Stimulated activated CD4-positive, alpha-beta T cell treated with anti-CD3 and anti-CD28 coated beads, Interleukin-2, amount 100 ng/mL, for 48 hours (primary cell): ENCODE results near the gene OSBP2.
"Not testable (repeated sequence)": the region's sequence is repeated elsewhere in the genome, so short reads cannot be mapped to it uniquely, and the experiment has no call there.

Experiments used
- DNase-seq, 2 donors: peaks; one replicate each; pipeline ENCODE4 v3.0.0-alpha.2; 2020

The OSBP2 gene

DNA sequence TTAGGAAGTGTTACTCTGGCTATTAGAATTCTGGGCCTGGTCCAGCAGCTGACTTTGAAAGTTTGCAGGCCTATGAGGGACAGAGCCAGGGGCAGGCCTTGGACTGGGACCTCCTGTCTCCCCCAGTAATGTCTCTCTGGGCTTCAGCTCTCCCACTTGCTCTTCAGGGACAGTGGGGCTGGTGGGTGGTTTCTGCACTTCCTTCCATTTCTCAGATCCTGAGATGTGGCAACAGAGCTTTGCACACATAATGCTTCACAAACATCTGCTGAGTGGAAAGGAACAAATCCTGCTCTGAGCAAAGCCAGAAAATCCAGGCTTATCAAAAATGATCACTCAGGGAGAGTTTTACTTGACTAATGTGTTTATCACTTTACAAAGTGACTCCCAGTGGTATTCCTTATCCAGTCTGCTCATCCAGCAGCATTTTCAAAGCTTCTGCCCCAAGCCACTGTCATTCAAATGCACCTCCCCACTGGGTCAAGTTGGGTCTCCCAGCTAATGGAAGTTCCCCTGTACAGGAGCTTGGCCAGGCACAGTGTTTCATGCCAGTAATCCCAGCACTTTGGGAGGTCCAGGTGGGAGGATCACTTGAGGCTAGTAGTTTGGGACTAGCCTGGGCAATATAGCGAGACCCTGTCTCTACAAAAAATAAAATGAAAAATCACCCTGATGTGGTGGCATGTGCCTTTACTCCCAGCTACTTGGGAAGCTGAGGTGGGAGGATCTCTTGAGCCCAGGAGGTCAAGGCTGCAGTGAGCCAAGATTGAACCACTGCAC is 13.5 kb upstream of the OSBP2 start:
- no peak for DNase-seq

DNA sequence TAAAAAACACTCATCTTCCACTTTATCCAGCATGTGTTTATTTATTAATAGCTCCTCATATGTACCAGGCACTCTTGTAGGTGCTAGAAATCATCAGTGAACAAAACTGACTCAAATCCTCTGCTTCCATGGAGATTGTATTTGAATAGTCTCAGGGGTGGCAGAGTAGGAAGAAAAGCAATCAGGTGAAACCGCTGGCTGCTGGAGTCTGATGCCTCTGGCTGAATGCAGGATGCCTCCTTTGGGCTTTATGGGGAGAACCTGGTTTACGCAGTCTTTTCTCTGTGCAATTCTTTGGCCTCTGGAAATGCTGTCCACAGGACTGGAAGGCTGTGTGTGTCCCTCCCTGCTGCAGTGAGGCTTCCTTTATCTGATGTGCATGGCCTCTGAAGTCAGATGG is 12.8 kb upstream of the OSBP2 start:
- DNase-seq, result no peak

DNA sequence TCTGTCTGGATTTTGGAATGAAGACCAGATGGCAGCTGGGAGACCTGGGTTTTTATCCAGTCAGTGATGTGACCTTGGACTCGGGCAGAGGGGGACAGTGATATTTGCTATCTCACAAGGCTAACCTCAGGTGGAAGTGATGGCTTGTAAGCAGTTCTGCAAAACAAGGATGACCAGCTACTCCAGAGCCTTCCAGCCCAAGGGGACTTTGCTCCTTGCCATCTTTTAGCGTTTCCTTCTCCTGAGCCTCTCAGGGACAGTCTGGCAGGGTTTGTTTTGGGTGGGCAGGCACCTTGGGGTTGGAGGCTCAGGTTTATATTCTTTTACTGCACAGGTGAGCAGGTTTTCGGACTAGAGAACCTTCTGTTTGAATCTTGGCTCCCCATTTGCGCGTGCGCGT is 9.5 kb upstream of the OSBP2 start:
- no peak for DNase-seq

DNA sequence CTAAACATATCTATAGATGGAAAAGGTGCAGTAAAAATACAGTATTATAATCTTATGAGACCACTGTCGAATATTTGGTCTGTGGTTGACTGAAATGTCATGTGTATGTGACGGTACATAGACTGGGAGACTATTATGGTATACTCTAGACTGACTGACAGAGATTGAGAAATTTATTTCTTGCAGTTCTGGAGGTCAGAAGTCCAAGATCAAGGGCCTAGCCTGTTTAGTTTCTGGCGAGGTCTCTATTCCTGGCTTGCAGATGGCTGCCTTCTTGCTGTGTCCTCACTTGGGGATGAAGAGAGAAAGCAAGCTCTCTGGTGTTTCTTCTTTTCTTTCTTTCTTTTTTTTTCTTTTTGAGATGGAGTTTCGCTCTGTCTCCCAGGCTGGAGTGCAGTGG is 7.3 kb upstream of the OSBP2 start:
- no peak for DNase-seq

GRCh38 chr22:30689622-30690021 is 5.1 kb upstream of the OSBP2 start:
- no peak for DNase-seq

DNA sequence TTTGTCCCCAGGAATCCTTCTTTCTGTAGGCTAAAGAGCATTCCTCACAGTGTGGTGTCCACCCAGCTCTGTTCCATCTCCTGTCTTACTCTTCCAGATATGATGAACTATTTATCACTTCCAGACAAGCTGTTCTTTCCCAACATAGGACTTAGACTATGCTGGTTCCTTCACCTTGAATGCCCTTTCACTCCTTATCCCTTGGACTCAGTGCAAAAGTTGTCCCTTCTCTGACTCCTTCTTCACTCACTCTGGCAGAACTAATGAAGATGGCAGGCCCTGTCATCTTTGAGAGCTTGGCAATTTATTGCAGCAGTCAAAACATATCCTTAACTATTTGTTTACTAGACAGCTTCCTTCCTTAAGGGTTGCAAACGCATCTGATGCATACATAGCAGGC is 3.5 kb upstream of the OSBP2 start:
- DNase-seq, result no peak

GRCh38 chr22:30694171-30694639 is 469 bp upstream of the OSBP2 start:
- DNase-seq, result peak; percentile 23 to 53

- DNase-seq, result no peak
Observed at GRCh38 chr22:30695351-30695851, 727 bp downstream of the OSBP2 start.

GRCh38 chr22:30695871-30696655 is 1.4 kb downstream of the OSBP2 start:
- no peak for DNase-seq

DNA sequence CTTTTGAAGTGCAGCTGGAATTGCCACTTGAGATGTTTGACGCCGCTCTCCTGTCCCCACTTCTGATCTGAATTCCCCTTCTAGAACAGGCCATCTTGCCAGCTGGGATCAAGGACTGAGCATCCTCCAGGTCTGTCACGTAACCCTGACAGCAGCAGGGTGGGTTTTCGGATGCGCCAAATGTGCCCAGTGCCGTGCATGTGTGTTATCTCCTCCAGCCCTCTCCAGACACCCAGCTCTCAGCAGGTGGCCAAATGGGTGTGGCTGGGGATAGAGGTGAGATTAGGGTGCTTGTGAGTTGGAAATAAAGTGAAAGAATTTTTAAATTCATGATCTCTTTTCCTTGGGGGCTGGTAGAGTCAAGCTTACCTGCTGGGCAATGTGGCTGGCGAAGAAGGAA is 3.3 kb downstream of the OSBP2 start:
- DNase-seq, result no peak

DNA sequence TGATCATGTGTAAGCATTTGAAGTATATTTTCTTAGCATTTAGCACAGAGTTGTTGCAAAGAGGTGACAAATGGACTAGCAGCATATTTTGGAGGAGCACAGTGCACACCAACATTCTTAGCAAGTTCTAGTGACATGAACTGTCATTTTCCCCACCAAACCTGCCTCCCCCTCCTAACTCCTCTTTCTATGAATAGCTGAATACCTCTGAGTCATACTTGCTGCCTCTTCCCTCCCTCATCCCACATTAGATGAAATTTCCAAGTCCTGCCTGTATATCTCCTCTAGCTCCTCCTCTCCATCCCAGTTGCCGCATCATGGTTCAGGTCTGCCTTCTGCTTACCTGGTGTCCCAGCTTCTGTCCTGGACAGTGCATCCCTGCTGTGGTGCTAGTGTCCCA is 7.2 kb downstream of the OSBP2 start:
- no peak for DNase-seq

GRCh38 chr22:30702856-30703255 is 8.2 kb downstream of the OSBP2 start:
- DNase-seq, result no peak

DNA sequence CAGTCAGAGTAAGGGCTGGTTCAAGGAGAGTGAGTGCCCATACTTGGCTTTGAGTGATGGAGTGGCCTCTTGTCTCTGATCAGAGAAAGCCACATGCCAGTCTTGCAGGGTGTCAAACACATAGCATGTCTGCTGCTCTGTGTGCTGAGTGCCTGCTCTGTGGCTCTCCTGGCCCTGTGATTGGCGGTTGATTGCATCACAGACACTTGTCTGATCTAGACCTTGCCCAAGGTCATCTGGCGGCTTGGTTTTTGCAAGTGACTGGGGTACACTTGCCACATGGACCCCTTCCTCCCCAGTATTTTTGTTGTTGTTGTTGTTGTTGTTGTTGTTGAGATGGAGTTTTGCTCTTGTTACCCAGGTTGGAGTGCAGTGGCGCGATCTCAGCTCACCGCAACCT is 10.3 kb downstream of the OSBP2 start:
- no peak for DNase-seq

- no peak for DNase-seq
Observed at GRCh38 chr22:30705710-30706651, 11.3 kb downstream of the OSBP2 start.

DNA sequence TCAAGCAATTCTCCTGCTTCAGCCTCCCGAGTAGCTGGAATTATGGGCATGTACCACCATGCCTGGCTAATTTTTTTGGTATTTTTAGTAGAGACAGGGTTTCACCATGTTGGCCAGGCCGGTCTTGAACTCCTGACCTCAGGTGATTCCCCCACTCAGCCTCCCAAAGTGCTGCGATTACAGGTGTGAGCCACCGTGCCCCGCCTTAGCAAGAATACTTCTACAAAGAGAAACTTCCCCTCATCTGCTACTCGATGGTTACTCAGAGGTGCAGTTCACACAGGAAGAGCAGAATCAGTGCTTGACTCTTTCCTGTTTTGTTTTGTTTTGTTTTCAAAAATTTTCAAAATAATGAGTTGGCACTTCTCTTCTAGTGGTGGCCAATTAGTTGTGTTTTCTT is 15.3 kb downstream of the OSBP2 start:
- not testable (repeated sequence) for DNase-seq

DNA sequence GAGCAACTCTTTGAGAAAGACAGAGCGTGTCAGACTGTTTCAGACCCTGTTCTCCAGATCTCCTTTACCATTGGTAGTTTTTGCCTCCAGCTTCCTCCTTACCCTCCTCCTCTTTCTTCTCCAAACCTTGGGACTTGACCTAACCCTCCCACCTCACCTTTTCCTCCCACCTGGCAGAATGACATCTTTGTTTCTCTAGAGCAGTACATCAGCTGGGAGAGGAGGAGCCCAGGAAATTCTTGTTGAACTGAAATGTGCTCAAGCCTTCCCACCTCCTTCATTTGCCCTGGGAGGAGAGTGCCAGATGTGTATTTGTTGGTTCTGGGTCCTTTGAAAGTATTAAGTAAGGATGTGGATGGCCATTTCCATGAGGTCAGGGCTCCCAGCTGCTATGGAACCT is 17.4 kb downstream of the OSBP2 start:
- DNase-seq, result no peak

- no peak for DNase-seq
Observed at GRCh38 chr22:30714062-30714461, 19.4 kb downstream of the OSBP2 start.

DNA sequence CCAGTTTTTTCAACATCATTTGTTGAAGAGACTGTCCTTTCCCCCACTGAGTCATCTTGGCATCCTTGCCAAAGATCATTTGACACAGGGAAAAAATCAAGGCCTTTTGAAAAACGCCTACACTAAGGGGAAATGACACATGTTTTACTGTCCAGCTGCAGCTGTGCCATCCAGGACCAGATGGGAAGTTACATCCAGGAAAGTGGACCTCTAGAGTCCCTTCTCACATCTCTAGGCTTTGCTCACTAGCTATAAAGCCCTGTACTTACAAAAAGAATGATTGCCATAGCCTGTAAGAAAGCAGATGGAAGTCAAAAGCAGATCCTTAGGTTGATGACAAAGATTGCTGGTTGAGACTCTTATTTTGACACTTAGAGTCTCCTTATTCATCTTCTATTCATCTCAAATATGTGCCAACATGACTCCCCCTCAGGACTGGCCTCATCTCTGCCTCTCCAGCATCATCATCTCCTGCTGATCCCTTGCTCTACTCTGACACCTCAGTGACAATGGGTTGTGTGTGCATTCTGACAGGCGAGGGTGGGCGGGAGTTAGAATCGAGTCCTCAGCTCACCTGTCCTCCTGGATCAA is 22.8 kb downstream of the OSBP2 start:
- DNase-seq, result no peak

GRCh38 chr22:30717952-30718351 is 23.3 kb downstream of the OSBP2 start:
- no peak for DNase-seq

DNA sequence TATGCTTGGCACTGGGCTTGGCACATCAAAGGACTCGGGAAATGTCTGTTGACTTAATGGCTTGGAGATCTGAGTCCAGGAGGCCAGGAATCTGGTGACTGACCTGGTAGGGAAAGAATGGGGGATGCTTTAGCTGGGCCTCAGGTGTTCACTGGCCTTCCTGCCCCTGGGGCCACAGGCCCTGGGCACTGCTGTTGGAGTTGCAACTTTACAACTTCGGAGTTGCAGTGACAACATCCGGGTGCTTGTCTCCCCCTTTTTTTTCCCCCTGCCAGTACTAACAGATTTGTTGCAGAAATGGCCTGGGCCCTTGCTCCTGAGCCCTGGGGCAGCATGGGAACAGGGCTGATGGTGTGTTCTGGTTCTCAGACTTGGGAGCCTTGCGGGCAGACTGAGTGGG is 23.8 kb downstream of the OSBP2 start:
- no peak for DNase-seq

DNA sequence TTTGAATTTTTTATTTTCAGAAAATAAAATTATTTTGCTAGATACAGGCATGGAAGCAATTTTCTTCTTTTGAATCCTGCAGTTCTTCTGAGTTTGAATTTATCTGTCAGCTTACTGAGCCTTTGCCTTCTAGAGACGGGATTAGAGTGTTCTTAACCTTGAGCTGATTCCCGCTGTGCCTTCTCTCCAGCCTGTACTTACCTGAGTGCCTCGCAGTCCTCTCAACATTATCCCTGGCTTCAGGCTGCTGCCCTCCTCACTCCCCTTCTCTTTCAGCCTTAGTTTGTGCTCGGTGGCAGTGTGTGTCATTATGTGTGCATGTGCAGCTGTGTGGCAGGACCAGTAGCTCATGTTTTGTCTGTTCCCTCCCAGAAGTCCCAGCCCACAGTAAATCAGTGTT is 24.3 kb downstream of the OSBP2 start:
- DNase-seq, result no peak

DNA sequence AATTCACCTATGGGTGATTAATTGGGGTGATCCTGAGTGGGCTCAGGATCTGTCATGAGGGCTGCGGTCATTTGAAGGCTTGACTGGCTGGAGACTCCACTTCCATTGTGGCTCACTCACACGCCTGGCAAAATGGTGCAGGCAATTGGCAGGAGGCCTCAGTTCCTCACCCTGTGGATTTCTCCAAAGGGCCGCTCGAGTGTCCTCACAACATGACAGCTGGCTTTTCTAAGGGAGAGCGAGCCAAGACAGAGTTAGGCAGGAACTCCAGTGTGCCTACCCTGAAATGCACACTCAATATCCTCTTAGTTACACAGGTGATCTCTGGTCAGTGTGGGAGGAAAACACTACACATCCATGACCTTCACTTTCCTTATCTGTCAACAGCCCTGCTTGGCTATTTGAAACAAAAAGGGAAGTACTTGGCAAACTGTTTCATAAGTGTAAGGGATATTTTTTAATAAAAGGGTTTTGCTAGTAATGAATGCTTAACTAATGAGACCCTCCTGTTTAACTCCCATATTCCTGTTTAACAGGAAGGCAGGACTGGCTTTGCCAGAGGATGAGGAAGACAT is 25.7 kb downstream of the OSBP2 start:
- DNase-seq, result no peak
